HEK293T (cell line): ENCODE measurements around the gene NFASC.

ENCODE experiments used
- SP1 ChIP-seq: fragments of 450-650 bp; IDR thresholded peaks from 2 replicates; pipeline ENCODE4 v1.6.1; 2017
- TARDBP ChIP-seq: fragments of 450-650 bp; IDR thresholded peaks from 2 replicates; pipeline ENCODE4 v1.6.1; 2016
- TF ChIP-seq, protein P1 (sequence below): fragments of 450-650 bp; IDR thresholded peaks from 2 replicates; pipeline ENCODE4 v1.6.1; 2016

DNA sequence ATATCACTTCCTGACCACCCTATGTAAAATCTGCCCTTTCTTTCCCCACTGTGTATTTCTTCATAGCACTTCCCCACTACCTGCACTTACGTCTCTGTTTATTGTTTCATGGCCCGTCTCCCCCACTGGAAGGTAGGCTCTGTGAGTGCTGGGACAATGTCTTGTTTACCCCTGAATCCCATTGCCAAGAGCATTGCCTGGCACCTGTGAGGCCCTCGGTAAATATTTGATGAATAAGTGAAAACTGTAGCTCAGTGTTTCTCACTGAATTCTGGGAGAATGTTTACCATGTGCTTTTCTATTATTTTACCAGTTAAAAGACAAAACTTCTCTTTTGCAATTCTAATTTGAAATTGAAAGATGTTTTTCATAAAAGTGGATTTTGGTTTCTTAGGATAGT, 11.8 kb downstream of the NFASC start:
- TF ChIP-seq SP1 (no peak), TARDBP (no peak)
- TF ChIP-seq, protein P1, sequence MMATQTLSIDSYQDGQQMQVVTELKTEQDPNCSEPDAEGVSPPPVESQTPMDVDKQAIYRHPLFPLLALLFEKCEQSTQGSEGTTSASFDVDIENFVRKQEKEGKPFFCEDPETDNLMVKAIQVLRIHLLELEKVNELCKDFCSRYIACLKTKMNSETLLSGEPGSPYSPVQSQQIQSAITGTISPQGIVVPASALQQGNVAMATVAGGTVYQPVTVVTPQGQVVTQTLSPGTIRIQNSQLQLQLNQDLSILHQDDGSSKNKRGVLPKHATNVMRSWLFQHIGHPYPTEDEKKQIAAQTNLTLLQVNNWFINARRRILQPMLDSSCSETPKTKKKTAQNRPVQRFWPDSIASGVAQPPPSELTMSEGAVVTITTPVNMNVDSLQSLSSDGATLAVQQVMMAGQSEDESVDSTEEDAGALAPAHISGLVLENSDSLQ = no peak
